ENCODE data around the gene NEU3. TPM values are rescaled to one million over a fixed set of nuclear protein-coding genes. Genes with fewer than 3 reads are reported as not detected.

The NEU3 gene
- total RNA-seq, 5 donors from 2014 or later (not counting 1 experiment from before 2014, with no cell fraction given): 12.4 to 18.0 (median 13.0) TPM

DNA sequence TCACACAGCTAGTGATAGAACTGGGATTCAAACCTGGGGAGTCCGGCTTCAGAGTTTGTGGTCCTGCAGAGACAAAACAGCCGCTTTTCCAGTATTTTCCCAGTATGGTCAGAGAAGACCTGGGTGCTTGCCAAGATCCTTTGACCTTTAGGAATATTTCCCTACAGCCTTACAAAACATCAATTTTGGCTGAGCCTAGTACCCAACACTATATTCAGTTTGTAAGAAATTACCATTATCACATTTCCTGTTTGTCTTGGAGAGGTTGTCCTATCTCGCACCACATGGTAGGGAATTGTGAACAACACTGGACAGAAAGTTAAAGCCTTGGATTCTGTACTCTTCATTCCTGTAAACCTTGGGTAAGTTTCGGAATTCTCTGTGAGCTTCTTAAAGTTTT is 10.7 kb upstream of the NEU3 start:
- H3K27me3 ChIP-seq (replicated peaks in 1 of 2; ENCODE audit: control insufficient read depth in 2 of 2, extremely low read depth in 1 of 2, insufficient read depth in 2 of 2, low read length in 1 of 2): no peaks in the 10 kb centered on the region
- no peak for ATAC-seq (replicated peaks in 1 of 4)
- Mint-ChIP-seq H3K4me1 (peaks cover 0 to 2% (median 0%) of the 10 kb centered on the region in 3 donors), H3K9me3 (no peaks in the 10 kb centered on the region), H3K36me3 (peaks cover 52% of the 10 kb centered on the region), H3K27ac (no peak overlapping the region), H3K4me3 (no peak overlapping the region), H3K27me3 (no peaks in the 10 kb centered on the region)
- 100% methylated on average over 2 of the region's 4 CpGs for WGBS (ENCODE audit: insufficient coverage)
- H3K9me3 ChIP-seq: no peaks in the 10 kb centered on the region
- no peak overlapping the region for H3K4me3 ChIP-seq (ENCODE audit: control insufficient read depth in 1 of 2, extremely low read depth in 1 of 2, low read length in 1 of 2)
- H3K27ac ChIP-seq (ENCODE audit: low read length): no peak overlapping the region
- ChIA-PET POLR2A (interaction anchor here in 1 of 2 donors (0.8 kb wide), 1 partner anchor 11 kb away, joined by 4 read pairs; the partner anchor contains the start of gene NEU3), CTCF (interaction anchor here in 1 of 2 donors (0.7 kb wide), 1 partner anchor 261 kb away, joined by 3 read pairs; no protein-coding TSS in a partner anchor)
- H3K4me1 ChIP-seq (ENCODE audit: control insufficient read depth in 1 of 2, extremely low read depth in 1 of 2, insufficient read depth in 2 of 2, low read length in 2 of 2): no peaks in the 10 kb centered on the region
- no peak for DNase-seq
- peaks cover 11 to 54% of the 10 kb centered on the region in 2 donors for H3K36me3 ChIP-seq (ENCODE audit: control insufficient read depth in 2 of 2, extremely low read depth in 1 of 2, insufficient read depth in 1 of 2, low read length in 1 of 2)

DNA sequence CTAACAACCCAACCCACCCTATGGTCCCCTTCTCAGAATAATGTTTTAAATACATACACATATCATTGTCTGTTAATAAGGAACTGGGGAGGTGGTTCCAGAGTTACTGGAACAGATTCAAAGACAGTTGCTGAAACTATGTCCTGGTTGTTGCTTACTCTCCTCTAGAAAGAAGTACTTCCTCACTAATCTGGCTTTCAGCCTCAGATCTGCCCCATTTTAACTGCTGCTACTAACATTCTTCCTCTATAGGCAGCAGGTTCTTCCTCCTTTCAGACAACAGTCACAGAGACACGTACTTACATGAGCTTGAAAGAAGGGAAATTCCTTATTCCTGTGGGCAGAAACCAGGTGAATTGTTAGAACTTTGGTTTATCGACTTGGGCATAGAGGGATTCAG is 8.1 kb upstream of the NEU3 start:
- WGBS (ENCODE audit: insufficient coverage): no CpG with 5 or more reads among the region's 2 CpGs
- POLR2A ChIA-PET: no interaction called here
- H3K27ac Mint-ChIP-seq: no peak overlapping the region

GRCh38 chr11:74981888-74982287 is 6.8 kb upstream of the NEU3 start:
- no peaks in the 10 kb centered on the region for H3K9me3 ChIP-seq
- no peak overlapping the region for H3K27ac ChIP-seq (ENCODE audit: low read length)
- ATAC-seq (replicated peaks in 1 of 4) (no peak), DNase-seq (no peak)
- no peaks in the 10 kb centered on the region for H3K4me1 Mint-ChIP-seq
- no peak overlapping the region for H3K4me3 Mint-ChIP-seq
- no peaks in the 10 kb centered on the region for H3K4me1 ChIP-seq (ENCODE audit: control insufficient read depth in 1 of 2, extremely low read depth in 1 of 2, insufficient read depth in 2 of 2, low read length in 2 of 2)
- POLR2A ChIA-PET: no interaction called here
- peaks cover 17% of the 10 kb centered on the region for H3K36me3 Mint-ChIP-seq
- no peak overlapping the region for H3K4me3 ChIP-seq (ENCODE audit: control insufficient read depth in 1 of 2, extremely low read depth in 1 of 2, low read length in 1 of 2)
- CTCF ChIA-PET: interaction anchor here in 1 of 2 donors (0.6 kb wide), 1 partner anchor 411 kb away, joined by 4 read pairs; no protein-coding TSS in a partner anchor
- H3K9me3 Mint-ChIP-seq: no peaks in the 10 kb centered on the region
- peaks cover 4 to 19% of the 10 kb centered on the region in 2 donors for H3K36me3 ChIP-seq (ENCODE audit: control insufficient read depth in 2 of 2, extremely low read depth in 1 of 2, insufficient read depth in 1 of 2, low read length in 1 of 2)
- H3K27me3 Mint-ChIP-seq: no peaks in the 10 kb centered on the region
- no CpG with 5 or more reads among the region's 1 CpG for WGBS (ENCODE audit: insufficient coverage)
- no peaks in the 10 kb centered on the region for H3K27me3 ChIP-seq (replicated peaks in 1 of 2; ENCODE audit: control insufficient read depth in 2 of 2, extremely low read depth in 1 of 2, insufficient read depth in 2 of 2, low read length in 1 of 2)
- no peak overlapping the region for H3K27ac Mint-ChIP-seq

More for the DNA sequence above, 8.1 kb upstream of the NEU3 start:
- CTCF ChIA-PET: no interaction called here
- Mint-ChIP-seq H3K27me3 (no peaks in the 10 kb centered on the region), H3K36me3 (peaks cover 28% of the 10 kb centered on the region), H3K4me3 (no peak overlapping the region), H3K9me3 (no peaks in the 10 kb centered on the region), H3K4me1 (no peaks in the 10 kb centered on the region)
- Histone ChIP-seq H3K36me3 (ENCODE audit: control insufficient read depth in 2 of 2, extremely low read depth in 1 of 2, insufficient read depth in 1 of 2, low read length in 1 of 2) (peaks cover 11 to 29% of the 10 kb centered on the region in 2 donors), H3K9me3 (no peaks in the 10 kb centered on the region), H3K27ac (ENCODE audit: low read length) (no peak overlapping the region), H3K4me3 (ENCODE audit: control insufficient read depth in 1 of 2, extremely low read depth in 1 of 2, low read length in 1 of 2) (no peak overlapping the region), H3K27me3 (replicated peaks in 1 of 2; ENCODE audit: control insufficient read depth in 2 of 2, extremely low read depth in 1 of 2, insufficient read depth in 2 of 2, low read length in 1 of 2) (no peaks in the 10 kb centered on the region), H3K4me1 (ENCODE audit: control insufficient read depth in 1 of 2, extremely low read depth in 1 of 2, insufficient read depth in 2 of 2, low read length in 2 of 2) (no peaks in the 10 kb centered on the region)
- DNase-seq (no peak), ATAC-seq (replicated peaks in 1 of 4) (no peak)

GRCh38 chr11:74984070-74984469 is 4.7 kb upstream of the NEU3 start:
- Mint-ChIP-seq H3K4me3 (no peak overlapping the region), H3K27me3 (no peaks in the 10 kb centered on the region), H3K36me3 (peaks cover 14% of the 10 kb centered on the region), H3K9me3 (no peaks in the 10 kb centered on the region), H3K4me1 (peaks cover 3 to 4% (median 3%) of the 10 kb centered on the region in 3 donors), H3K27ac (peak overlapping the region in 1 of 2 donors; percentile 16)
- no peak for DNase-seq
- 100% methylated on average over 1 of the region's 3 CpGs for WGBS (ENCODE audit: insufficient coverage)
- POLR2A ChIA-PET: no interaction called here
- Histone ChIP-seq H3K36me3 (ENCODE audit: control insufficient read depth in 2 of 2, extremely low read depth in 1 of 2, insufficient read depth in 1 of 2, low read length in 1 of 2) (peaks cover 4 to 8% of the 10 kb centered on the region in 2 donors), H3K4me1 (ENCODE audit: control insufficient read depth in 1 of 2, extremely low read depth in 1 of 2, insufficient read depth in 2 of 2, low read length in 2 of 2) (peaks cover 0 to 7% of the 10 kb centered on the region in 2 experiments), H3K9me3 (no peaks in the 10 kb centered on the region), H3K27me3 (replicated peaks in 1 of 2; ENCODE audit: control insufficient read depth in 2 of 2, extremely low read depth in 1 of 2, insufficient read depth in 2 of 2, low read length in 1 of 2) (no peaks in the 10 kb centered on the region), H3K27ac (ENCODE audit: low read length) (no peak overlapping the region), H3K4me3 (ENCODE audit: control insufficient read depth in 1 of 2, extremely low read depth in 1 of 2, low read length in 1 of 2) (no peak overlapping the region)
- CTCF ChIA-PET: no interaction called here
- ATAC-seq (replicated peaks in 1 of 4): no peak

DNA sequence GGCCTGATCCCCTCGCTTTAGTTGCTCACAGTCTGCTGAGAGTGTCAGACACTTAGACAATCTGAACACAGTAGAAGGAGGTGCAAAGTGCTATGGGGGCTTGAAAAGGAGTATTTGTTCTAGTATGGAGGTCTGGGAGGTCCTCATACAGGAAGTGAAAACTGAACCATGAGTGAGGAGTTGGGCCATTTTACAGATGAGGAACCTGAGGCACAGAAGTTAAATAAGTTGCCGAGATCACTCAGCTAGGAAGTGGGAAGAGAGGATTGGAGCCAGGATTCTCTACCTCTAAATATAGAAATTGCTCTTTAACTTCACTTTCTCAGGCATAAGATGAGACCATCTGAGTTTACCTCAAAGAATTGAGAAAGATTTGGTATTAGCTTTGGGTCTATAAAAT is 4.0 kb upstream of the NEU3 start:
- Mint-ChIP-seq H3K4me1 (peaks cover 9 to 11% (median 10%) of the 10 kb centered on the region in 3 donors), H3K36me3 (peaks cover 12% of the 10 kb centered on the region), H3K4me3 (no peak overlapping the region), H3K9me3 (no peaks in the 10 kb centered on the region), H3K27ac (peak overlapping the region in 1 of 2 donors; percentile 64), H3K27me3 (no peaks in the 10 kb centered on the region)
- Histone ChIP-seq H3K4me3 (ENCODE audit: control insufficient read depth in 1 of 2, extremely low read depth in 1 of 2, low read length in 1 of 2) (no peak overlapping the region), H3K4me1 (ENCODE audit: control insufficient read depth in 1 of 2, extremely low read depth in 1 of 2, insufficient read depth in 2 of 2, low read length in 2 of 2) (peaks cover 6 to 11% of the 10 kb centered on the region in 2 experiments), H3K27me3 (replicated peaks in 1 of 2; ENCODE audit: control insufficient read depth in 2 of 2, extremely low read depth in 1 of 2, insufficient read depth in 2 of 2, low read length in 1 of 2) (no peaks in the 10 kb centered on the region), H3K27ac (ENCODE audit: low read length) (no peak overlapping the region), H3K36me3 (ENCODE audit: control insufficient read depth in 2 of 2, extremely low read depth in 1 of 2, insufficient read depth in 1 of 2, low read length in 1 of 2) (peaks cover 3% of the 10 kb centered on the region in 2 donors), H3K9me3 (no peaks in the 10 kb centered on the region)
- 100% methylated on average over 1 of the region's 2 CpGs for WGBS (ENCODE audit: insufficient coverage)
- ChIA-PET CTCF (interaction anchor here in 1 of 2 donors (0.9 kb wide), 1 partner anchor 12 kb away, joined by 5 read pairs; no protein-coding TSS in a partner anchor), POLR2A (no interaction called here)
- DNase-seq (no peak), ATAC-seq (replicated peaks in 1 of 4) (no peak)

DNA sequence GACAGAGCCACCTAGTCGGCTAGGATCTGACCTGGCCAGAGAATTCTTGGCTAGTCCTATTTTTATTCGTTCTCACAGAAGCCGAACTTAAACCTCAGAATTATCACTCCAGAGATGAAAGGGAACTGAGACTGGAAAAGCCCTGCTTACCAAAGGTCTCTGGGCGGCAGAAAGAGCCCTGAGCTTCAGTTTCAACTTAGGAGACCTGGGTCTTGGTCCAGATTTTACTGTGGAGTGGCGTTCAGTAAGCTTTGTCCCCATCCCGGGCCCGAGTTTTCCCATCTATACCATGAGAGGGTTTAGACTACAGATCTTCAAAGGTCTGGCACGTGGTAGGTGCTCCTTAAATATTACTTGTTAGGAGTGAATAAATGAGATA is 516 bp downstream of the NEU3 start:
- Histone ChIP-seq H3K27me3 (replicated peaks in 1 of 2; ENCODE audit: control insufficient read depth in 2 of 2, extremely low read depth in 1 of 2, insufficient read depth in 2 of 2, low read length in 1 of 2) (no peaks in the 10 kb centered on the region), H3K9me3 (no peaks in the 10 kb centered on the region), H3K36me3 (ENCODE audit: control insufficient read depth in 2 of 2, extremely low read depth in 1 of 2, insufficient read depth in 1 of 2, low read length in 1 of 2) (peaks cover 0 to 4% of the 10 kb centered on the region in 2 donors), H3K27ac (ENCODE audit: low read length) (peak overlapping the region; percentile 59), H3K4me3 (ENCODE audit: control insufficient read depth in 1 of 2, extremely low read depth in 1 of 2, low read length in 1 of 2) (peak overlapping the region; percentile 70), H3K4me1 (ENCODE audit: control insufficient read depth in 1 of 2, extremely low read depth in 1 of 2, insufficient read depth in 2 of 2, low read length in 2 of 2) (peaks cover 8 to 17% of the 10 kb centered on the region in 2 experiments)
- H3K4me1 Mint-ChIP-seq: peaks cover 31 to 34% (median 33%) of the 10 kb centered on the region in 3 donors
- H3K27me3 Mint-ChIP-seq: no peaks in the 10 kb centered on the region
- 0% methylated on average over 1 of the region's 8 CpGs for WGBS (ENCODE audit: insufficient coverage)
- H3K36me3 Mint-ChIP-seq: peaks cover 11% of the 10 kb centered on the region
- ATAC-seq (replicated peaks in 1 of 4) (peak in 3 of 4 experiments; percentile 4 to 15 (median 5)), DNase-seq (peak in 3 of 35 experiments; percentile 6 to 41 (median 7))
- ChIA-PET POLR2A (interaction anchor here (0.6 to 1.0 kb wide), 3 partner anchors 12 to 299 kb away, joined by 3 to 7 read pairs (median 4); no protein-coding TSS in a partner anchor), CTCF (interaction anchor here in 1 of 2 donors (0.6 kb wide), 1 partner anchor 29 kb away, joined by 3 read pairs; no protein-coding TSS in a partner anchor)
- H3K4me3 Mint-ChIP-seq: peak overlapping the region; percentile 92 to 95 (median 94)
- peak overlapping the region; percentile 89 to 90 for H3K27ac Mint-ChIP-seq
- no peaks in the 10 kb centered on the region for H3K9me3 Mint-ChIP-seq
